ENCODE results near the gene FABP2.
"Not testable (repeated sequence)": the region's sequence is repeated elsewhere in the genome, so short reads cannot be mapped to it uniquely, and the experiment has no call there.

The FABP2 gene

DNA sequence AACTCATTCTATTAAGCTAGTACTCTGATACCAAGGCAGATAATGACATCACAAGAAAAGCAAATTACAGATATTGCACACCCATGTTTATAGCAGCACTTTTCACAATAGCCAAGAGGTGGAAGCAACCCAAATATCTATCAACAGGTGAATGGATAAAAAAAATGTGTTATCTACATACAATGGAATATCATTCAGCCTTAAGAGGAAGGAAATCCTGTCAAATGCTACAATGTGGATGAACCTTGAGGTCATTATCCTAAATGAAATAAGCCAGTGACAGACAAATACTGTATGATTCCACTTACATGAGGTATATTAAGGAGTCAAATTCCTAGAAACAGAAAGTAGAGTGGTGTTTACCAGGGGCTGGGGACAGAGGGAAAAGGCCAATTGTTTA is 14.3 kb downstream of the FABP2 start:
- DNase-seq, result no peak

DNA sequence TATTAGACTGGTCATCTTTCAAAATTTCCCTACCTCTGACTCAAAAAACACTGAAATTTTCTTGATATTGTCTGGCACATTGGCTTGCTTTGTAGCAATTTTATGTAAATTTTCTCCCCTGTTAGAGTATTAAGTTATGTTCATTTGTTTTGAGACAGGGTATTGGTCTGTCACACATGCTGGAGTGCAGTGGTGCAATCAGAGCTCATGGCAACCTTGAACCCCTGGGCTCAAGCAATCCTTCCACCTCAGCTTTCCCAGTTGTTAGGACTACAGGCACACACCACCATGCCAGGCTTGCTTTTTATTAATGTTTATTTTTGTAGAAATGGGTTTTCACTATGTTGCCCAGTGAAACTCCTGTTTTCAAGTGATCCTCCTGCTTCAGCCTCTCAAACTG is 17.5 kb downstream of the FABP2 start:
- DNase-seq, result no peak

DNA sequence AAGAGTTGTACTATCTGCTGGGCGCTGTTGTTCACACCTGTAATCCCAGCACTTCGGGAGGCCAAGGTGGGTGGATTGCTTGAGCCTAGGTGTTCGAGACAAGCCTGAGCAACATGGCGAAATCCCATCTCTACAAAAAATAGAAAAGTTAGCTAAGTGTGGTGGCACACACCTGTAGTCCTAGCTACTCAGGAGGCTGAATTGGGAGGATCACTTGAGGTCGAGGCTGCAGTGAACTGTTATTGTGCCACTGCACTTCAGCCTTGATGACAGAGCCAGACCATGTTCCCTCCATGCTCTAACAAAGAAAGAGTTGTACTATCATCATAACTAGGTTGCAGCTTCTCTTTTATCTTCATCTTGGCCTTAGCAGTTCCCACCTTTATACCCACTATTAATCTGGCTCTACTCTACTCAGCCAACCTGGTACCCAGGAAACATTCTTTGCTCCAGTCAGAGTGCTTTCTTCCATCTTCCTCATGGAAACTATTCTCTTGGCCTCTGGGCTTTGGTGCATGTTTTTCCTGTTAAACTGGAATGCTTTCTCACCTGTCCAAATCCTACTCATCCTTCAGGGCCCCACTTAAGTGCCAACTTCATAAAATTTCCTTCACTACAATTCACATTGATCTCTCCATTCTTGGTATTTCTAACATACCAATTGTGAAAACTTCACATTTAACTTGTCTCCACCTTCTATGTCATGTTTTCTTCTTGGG is 18.2 kb downstream of the FABP2 start:
- no peak for DNase-seq

DNA sequence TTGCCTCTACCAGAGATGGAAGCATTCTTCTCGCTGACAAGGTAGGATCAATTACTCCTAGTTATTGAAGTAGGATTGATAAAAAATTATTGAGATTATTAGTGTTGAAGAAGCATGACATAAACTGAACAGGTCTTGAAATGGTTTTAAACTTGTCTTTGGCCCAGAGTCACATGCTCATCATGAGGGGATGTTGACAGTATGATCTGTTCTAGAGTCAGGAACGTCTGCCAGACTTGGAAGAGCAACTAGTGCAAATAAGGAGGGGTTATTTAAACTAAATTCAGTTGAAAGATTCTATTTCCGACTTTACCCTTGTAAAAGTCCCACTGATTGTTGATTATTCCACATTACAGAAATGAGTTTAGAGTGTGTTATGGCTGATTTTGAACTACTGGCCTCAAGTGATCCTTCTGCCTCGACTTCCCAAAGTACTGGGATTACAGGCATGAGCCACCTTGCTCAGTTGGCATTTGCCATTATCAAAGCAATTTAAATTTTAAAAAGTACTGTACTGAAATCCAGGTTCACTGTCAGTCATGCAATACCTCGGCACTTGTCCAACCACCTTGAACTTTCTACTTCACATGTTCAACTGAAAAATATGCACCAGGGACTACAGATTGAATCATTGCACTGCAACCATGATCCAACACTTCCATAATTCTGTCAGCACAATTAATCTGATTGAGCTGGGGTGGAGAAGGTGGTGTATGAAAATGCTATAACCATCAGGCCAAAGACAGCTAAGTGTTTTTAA is 19.7 kb downstream of the FABP2 start:
- DNase-seq, result no peak

DNA sequence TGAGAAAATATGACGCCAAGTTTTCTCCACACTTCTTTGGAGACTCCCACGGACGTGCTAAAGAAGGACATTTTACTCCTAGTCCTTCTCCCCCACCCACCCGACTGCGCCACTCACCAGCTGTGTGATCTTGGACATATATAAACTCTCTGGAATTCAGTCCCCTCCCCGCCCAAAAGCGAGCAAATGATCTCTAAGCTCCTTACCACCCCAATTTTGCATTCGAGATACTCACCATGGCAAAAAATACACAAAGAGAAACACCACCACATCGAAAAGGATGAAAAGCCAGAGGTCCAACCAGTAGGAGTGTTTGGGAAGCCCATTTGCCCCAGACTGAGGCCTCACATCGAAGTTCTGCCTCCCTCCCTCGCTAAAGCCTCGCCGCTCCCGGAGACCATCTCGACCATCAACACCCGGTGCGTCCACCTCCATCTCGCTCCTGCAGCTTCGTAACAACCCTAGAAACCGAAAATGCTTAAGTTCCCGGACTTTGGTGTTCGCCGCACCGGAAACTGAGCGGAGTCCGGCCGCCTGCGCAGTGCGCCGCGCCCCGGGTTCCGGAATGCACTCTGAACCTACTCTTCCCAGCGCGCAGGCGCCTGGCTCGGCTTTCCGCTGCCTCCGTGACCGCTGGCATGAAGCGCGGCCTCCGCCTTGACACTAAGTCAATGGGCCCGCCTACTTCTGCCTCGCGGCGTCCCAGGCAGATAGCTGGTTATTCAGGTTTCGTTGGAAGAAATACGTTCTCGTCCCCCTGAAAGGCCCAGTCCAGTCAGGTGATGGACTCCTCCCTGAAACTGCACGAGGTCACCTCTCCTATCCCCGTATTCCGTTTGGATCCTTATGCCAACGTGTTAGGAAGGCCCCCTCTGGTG is 21.6 kb downstream of the FABP2 start:
- DNase-seq, result peak; percentile 47

DNA sequence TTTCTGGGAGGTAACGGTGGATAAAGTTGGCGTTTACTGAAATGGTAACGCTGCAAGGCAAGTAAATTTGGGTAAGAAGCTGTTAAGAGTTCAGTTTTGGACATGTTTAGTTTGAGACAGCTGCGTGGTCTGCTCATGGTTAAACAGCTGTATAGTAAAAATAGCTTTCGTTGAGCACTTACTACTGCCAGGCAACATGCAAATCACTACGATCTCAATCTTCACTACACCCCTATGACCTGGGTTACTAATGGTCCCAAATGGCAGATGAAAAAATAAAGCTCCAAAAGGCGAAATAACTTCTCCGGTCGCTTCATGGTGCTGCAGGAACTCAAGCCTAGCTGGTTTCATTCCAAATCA is 22.2 kb downstream of the FABP2 start:
- DNase-seq, result no peak

DNA sequence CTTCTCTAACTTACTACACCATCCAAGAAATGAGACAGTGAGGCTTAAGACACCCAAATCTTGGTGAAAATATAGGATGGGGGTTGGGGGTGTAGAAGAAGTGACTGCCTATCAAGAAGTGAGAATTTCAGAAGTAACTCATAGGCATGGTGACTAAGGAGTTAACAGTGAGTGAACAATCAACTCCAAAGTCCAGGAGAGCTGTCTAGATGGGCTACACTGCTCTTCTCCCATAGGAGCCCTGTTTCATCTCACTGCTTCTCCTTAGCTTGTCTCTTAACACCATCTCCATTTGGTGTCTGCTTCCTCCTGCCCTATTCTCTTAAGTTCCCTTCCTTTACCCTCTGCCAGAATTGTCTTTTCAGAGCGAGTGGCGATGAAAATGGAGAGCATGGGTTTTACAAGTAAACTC is 22.7 kb downstream of the FABP2 start:
- no peak for DNase-seq

DNA sequence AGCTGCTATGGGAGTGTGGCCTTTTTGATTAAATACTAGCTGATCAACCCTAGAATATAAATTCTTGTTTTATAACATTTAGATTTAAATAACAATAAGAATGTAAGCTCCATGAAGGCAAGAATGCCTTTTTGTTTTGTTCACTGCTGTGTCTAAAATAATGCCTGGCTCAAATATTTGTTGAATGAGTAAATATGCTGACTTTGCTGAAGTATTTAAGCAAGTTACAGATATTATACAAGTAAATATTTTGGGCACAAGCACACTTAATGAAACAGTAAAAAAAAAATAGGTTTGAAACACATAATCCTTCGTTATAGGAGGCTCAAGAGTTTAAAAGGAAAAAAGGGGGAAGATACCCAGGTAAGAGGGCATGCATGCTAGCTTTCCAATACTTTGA is 24.1 kb downstream of the FABP2 start:
- DNase-seq, result no peak

DNA sequence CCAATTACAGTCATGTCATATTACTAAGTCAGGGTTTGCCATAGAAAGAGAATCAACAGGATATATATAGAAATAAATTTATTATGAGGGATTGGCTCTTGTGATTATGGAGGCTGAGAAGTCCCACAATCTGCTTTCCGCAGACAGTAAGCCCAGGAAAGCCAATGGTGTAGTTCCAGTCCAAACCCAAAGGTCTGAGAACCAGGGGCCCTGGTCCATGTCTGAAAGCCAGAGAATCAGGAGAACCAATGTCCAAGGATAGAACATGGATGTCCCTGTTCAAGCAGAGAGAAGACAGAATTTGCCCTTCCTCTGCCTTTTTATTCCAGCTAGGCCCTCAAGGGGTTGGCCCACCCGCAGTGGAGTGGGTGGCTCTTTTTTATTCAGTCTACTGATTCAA is 25.6 kb downstream of the FABP2 start:
- DNase-seq, result no peak

DNA sequence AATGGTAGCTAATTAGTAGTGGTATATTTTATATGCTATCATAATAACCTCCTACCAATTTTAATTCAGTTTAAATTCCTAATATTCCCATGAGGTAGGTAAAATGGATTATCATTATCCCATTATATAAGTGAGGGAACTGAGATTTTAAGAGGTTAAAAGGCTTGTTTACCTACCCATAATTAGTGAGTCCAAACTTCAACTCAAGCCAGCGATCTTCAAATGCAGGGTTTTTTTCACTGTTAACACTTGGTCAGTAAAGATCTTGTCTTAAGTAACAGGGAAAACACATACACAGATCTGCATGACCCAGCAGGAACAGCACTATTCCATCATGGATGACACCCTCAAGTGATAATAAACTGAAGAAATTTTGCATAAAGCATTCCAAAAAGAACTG is 31.3 kb downstream of the FABP2 start:
- DNase-seq, result no peak

DNA sequence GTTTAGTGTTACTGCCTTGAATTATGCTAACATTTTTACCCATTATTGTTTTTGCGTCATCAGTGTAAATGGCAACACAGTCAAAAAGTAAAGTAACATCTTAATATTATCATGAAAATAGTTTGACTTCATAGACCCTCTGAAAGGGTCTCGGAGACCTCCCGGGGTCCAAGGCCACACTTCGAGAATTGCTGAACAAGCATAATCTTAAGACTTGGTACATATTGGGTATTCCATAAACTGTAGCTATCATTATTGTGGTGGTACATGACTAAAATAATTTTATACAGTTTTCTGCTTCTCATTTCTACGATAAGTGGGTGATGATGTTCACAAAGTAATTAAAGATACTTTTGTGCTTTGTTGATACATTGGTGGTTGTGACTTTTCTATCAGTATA is 32.6 kb downstream of the FABP2 start:
- DNase-seq, result no peak

DNA sequence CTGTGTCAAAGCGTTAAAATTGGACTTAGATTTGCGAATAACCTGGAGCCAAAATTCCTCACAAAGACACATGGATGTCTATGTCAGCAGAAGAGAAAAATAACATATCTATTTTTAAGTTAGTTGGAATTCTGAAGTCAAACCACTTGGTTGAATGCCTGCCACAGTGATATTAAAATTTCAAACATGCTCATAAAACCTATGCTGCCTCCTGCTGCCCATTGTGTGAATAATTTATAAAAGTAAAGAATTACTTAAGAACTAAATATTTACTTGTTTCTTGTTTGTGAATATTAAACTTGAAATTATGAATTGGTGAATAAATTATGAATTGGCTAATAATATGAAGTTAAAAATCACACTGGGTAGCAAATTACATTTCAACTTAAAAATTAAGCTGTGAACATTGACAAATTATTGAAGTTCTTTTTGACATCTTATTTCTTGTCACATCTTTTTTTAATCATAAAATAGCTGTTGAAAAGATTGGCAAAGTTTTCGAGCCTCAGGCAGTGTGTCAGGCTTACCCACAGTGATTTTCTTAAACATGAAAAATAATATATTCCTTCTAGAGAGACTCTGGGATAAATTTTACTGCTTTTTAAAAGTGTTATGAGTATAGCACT is 35.4 kb downstream of the FABP2 start:
- no peak for DNase-seq

DNA sequence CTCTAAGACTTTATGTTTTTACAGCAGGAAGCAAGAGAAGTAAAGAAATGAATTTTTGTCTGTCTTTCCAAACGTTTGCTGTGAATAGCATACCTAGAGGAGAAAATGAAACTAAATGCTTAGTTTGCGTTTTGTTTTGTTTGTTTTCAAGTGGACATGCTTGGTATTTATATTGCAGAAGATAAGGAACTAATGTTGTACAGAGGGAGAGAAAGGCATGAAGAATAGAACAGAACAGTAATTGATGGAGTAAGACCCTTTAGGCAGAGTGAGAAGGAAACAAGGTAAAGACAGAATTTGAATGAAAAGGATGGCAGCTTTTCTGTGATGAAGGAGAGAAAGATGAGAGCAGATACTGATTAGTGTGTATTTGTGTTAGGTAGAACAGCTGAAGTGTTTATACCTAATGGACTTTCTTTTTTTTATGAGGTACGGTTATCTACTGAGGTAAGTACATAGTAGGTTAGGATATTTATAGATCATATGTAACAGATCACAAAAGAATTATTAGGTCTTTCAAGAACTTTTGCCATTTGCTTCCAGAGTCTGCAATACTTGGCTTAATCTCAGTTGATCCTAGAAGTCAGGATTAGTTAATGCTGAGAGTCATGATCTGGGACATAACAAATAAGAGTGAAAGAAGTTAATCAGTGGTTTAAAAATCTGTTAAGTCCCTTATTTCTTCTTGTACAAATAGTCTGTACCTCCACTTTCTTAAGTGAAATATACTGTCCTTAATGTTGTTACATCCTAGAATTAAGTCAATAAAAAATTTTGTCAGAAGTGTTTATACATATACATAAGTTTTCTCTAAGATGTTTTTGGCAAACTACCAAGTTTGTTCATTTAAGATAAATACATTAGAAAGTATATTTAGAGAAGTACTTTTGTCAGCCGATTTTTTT is 36.8 kb downstream of the FABP2 start:
- no peak for DNase-seq

DNA sequence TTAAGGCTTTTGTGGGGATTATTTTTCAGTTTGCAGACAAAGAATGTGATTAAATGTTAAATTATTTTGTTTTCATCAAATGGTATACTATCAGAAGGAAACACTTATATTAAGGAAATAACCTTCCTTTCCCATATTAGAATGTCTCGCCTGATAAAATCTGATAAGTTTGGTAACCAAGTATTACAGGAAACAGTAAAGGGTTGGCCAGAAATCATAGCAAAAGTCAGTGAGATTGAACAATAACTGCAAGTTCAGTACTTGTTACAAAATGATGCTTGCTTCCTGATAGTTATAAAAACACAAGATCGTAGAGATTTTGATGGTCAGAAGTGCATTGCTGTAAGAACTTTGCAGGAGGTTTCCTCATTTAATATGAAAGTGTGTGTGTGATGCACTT is 40.5 kb downstream of the FABP2 start:
- no peak for DNase-seq

DNA sequence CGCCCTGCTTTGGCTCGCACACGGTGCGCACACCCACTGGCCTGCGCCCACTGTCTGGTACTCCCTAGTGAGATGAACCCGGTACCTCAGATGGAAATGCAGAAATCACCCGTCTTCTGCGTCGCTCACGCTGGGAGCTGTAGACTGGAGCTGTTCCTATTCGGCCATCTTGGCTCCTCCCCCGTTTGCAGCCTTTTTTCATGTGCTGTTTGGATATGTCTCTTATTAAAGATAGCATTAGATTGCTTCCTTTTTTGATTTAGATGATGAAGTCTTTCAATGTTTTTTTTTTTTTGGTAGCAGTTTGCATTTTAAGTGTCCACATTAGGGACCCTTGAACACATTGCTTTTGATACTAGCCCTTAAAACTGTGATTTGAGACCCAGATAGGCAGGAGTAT is 42.0 kb downstream of the FABP2 start:
- DNase-seq, result not testable (repeated sequence)

DNA sequence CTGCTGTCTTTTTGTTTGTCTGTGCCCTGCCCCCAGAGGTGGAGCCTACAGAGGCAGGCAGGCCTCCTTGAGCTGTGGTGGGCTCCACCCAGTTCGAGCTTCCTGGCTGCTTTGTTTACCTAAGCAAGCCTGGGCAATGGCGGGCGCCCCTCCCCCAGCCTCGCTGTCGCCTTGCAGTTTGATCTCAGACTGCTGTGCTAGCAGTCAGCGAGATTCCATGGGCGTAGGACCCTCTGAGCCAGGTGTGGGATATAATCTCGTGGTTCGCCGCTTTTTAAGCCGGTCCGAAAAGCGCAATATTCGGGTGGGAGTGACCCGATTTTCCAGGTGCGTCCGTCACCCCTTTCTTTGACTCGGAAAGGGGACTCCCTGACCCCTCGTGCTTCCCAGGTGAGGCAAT is 42.4 kb downstream of the FABP2 start:
- not testable (repeated sequence) for DNase-seq

DNA sequence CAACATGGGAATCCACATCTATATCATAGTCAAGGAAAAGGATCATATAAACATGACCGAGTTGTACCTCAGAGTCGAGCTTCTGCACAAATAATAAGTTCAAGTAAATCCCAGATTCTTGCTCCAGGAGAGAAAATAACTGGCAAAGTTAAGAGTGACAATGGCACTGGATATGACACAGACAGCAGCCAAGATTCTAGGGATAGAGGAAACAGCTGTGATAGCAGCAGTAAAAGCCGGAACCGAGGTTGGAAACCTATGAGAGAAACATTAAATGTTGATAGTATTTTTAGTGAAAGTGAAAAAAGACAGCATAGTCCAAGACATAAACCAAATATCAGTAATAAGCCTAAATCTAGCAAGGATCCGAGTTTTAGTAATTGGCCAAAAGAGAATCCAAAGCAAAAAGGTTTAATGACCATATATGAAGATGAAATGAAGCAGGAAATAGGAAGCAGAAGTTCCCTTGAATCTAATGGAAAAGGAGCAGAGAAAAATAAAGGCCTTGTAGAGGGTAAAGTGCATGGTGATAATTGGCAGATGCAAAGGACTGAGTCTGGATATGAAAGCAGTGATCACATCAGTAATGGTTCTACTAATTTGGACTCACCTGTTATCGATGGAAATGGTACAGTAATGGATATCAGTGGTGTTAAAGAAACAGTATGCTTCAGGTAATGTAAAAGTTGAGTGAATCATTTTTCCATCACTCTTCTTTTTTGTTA is 50.4 kb downstream of the FABP2 start:
- DNase-seq, result no peak

DNA sequence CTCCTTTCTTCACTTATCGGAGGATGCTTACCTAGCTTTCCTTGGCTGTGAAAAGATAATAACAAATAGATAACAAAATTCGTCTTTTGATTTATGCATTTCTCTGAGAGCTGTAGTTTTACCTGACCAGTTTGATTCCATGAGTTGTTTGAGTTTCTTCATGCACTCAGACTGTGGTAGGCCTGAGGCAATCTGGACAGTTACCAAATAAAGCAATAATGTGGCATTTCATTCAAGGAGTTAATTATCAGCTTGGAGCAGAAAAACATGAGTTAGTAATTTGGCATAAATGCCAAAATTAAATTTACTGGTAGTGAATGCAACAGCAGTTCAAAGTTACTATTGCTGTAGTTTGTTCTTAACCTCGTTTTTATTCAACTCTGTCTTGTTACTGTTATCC is 53.5 kb downstream of the FABP2 start:
- DNase-seq, result no peak

Measured in 8988T (cell line).